ENCODE results near the gene KBTBD12. TPM values are rescaled to one million over a fixed set of nuclear protein-coding genes. Genes with fewer than 3 reads are reported as not detected.
A peak's percentile ranks its signal among the peaks of the same experiment; 100 is the strongest.

KBTBD12 gene
- total and polyA plus RNA-seq, 2 experiments from 2014 or later: 0.07 TPM; not detected in 1

DNA sequence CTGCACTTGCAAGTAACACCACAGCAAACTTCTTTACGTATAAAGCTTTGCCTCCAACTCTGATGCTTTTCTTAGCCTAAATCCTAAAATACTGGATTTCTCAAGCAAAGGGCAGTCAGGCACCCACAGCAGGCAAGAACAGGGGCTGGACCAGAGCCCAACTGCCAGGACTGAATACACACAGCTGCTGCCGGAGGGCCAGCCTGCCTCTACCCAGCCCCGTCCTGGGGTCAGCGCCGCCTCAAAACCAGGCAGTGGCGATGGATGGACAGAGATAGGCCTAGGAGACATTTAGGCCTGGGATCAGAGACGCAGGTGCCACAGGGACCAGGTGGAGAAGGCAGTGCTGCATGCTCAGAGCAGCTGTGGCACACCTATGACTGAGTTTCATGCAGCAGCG, 89.6 kb downstream of the KBTBD12 start:
- Histone ChIP-seq H3K79me2 (no peaks in the 10 kb centered on the region), H3K27me3 (peaks cover 5% of the 10 kb centered on the region), H3K4me1 (ENCODE audit: insufficient read depth) (peaks cover 10% of the 10 kb centered on the region), H3K4me2 (no peak overlapping the region), H3K9me3 (ENCODE audit: low read depth) (no peaks in the 10 kb centered on the region), H3K9me2 (replicated peaks; ENCODE audit: insufficient read depth) (no peaks in the 10 kb centered on the region), H2AFZ (no peak overlapping the region), H3K27ac (no peak overlapping the region), H4K20me1 (ENCODE audit: insufficient read depth, poor library complexity, severe bottlenecking) (no peaks in the 10 kb centered on the region), H3K36me3 (replicated peaks; ENCODE audit: insufficient read depth, low read depth) (no peaks in the 10 kb centered on the region), H3K4me3 (no peak overlapping the region)
- 93% methylated on average over 8 of the region's 8 CpGs for WGBS (ENCODE audit: low lambda C conversion rate, missing lambda C conversion rate)
- no peak for DNase-seq (ENCODE audit: low spot score)
- TF ChIP-seq EZH2 (IDR thresholded peaks at IDR 0.05; ENCODE audit: borderline replicate concordance): no peak
- no peak for TF ChIP-seq CTCF (IDR thresholded peaks at IDR 0.05; ENCODE audit: poor library complexity)
- TF ChIP-seq EZH2phosphoT487 (IDR thresholded peaks at IDR 0.05; ENCODE audit: low read depth, severe bottlenecking, unreplicated experiment): no peak

GRCh38 chr3:128006061-128007032, 91.3 kb downstream of the KBTBD12 start:
- Histone ChIP-seq H3K79me2 (no peaks in the 10 kb centered on the region), H3K4me1 (ENCODE audit: insufficient read depth) (peaks cover 14% of the 10 kb centered on the region), H3K27ac (no peak overlapping the region), H4K20me1 (ENCODE audit: insufficient read depth, poor library complexity, severe bottlenecking) (no peaks in the 10 kb centered on the region), H3K27me3 (peaks cover 5% of the 10 kb centered on the region), H3K9me3 (ENCODE audit: low read depth) (no peaks in the 10 kb centered on the region), H3K4me2 (no peak overlapping the region), H3K9me2 (replicated peaks; ENCODE audit: insufficient read depth) (no peaks in the 10 kb centered on the region), H3K36me3 (replicated peaks; ENCODE audit: insufficient read depth, low read depth) (no peaks in the 10 kb centered on the region), H3K4me3 (no peak overlapping the region), H2AFZ (no peak overlapping the region)
- no peak for TF ChIP-seq EZH2 (IDR thresholded peaks at IDR 0.05; ENCODE audit: borderline replicate concordance)
- no peak for TF ChIP-seq EZH2phosphoT487 (IDR thresholded peaks at IDR 0.05; ENCODE audit: low read depth, severe bottlenecking, unreplicated experiment)
- no peak for TF ChIP-seq CTCF (IDR thresholded peaks at IDR 0.05; ENCODE audit: poor library complexity)
- 58% methylated on average over 26 of the region's 30 CpGs for WGBS (ENCODE audit: low lambda C conversion rate, missing lambda C conversion rate)
- peak; percentile 32 for DNase-seq (ENCODE audit: low spot score)

DNA sequence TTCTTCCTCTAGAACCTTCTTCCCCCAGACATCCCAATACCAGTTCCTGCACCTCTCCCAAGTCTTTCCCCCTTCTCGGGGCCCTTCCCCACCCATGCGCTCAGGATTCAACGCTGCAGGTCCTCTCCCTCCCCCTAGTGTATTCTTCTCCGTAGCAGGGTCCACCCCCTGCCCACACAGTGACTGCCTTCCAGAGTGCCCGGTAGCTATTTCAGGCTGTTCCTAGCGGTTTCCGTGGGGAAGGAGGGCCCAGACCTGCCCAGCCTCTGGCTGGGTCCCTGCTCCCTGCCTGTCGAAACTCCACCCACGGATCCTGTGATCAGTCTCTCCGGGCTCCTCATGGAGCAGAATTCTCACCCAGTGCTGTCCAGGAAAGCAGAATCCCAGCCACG, 92.0 kb downstream of the KBTBD12 start:
- no peaks in the 10 kb centered on the region for H3K36me3 ChIP-seq (replicated peaks; ENCODE audit: insufficient read depth, low read depth)
- H3K9me2 ChIP-seq (replicated peaks; ENCODE audit: insufficient read depth): no peaks in the 10 kb centered on the region
- peaks cover 5% of the 10 kb centered on the region for H3K27me3 ChIP-seq
- no peak for DNase-seq (ENCODE audit: low spot score)
- no peak overlapping the region for H2AFZ ChIP-seq
- H3K79me2 ChIP-seq: no peaks in the 10 kb centered on the region
- H3K27ac ChIP-seq: no peak overlapping the region
- WGBS (ENCODE audit: low lambda C conversion rate, missing lambda C conversion rate): 79% methylated on average over 9 of the region's 11 CpGs
- H4K20me1 ChIP-seq (ENCODE audit: insufficient read depth, poor library complexity, severe bottlenecking): no peaks in the 10 kb centered on the region
- TF ChIP-seq EZH2phosphoT487 (IDR thresholded peaks at IDR 0.05; ENCODE audit: low read depth, severe bottlenecking, unreplicated experiment) (no peak), CTCF (IDR thresholded peaks at IDR 0.05; ENCODE audit: poor library complexity) (no peak), EZH2 (IDR thresholded peaks at IDR 0.05; ENCODE audit: borderline replicate concordance) (no peak)
- peaks cover 14% of the 10 kb centered on the region for H3K4me1 ChIP-seq (ENCODE audit: insufficient read depth)
- H3K4me3 ChIP-seq: no peak overlapping the region
- H3K4me2 ChIP-seq: no peak overlapping the region
- H3K9me3 ChIP-seq (ENCODE audit: low read depth): no peaks in the 10 kb centered on the region
